CD4-positive, alpha-beta T cell (primary cell): ENCODE measurements around the gene RYK. TPM values are rescaled to one million over a fixed set of nuclear protein-coding genes. Genes with fewer than 3 reads are reported as not detected.

Experiments used
- ATAC-seq: fragments of 200-7000 bp; cut with Tn5 transposase; one replicate; pipeline ENCODE4 v1.10.0; 2022; ENCODE audit warnings: mild to moderate bottlenecking; ENCODE audit not compliant: poor library complexity
- CTCF ChIA-PET: fragments of 350-600 bp; sonication (Branson Sonifier 250); formaldehyde crosslinking; loops from one replicate; lab custom pipeline; 2021; ENCODE audit warnings: antibody characterized with exemption, inconsistent platforms; lab: Charles Lee
- POLR2A ChIA-PET: fragments of 350-600 bp; sonication (Branson Sonifier 250); formaldehyde crosslinking; loops from one replicate; lab custom pipeline; 2021; ENCODE audit warnings: antibody characterized with exemption, inconsistent platforms; lab: Charles Lee
- DNase-seq, 14 experiments: peaks; one replicate each; pipeline ENCODE4 v3.0.0-alpha.2; 2013 to 2020; ENCODE audit warnings: mixed read lengths in 2 of 14
- H3K27ac ChIP-seq, 2 donors: one replicate each; pipeline versions ENCODE4 v1.5.1 to v1.7.0; 2013; ENCODE audit warnings: low read length in 2 of 2, low read depth in 1 of 2, mild to moderate bottlenecking in 1 of 2
- H3K27me3 ChIP-seq, 2 experiments: 1 replicate in 1 of 2; 2 replicates in 1 of 2; pipeline versions ENCODE4 v1.6.1 to v1.7.0; 2013; ENCODE audit warnings: low read length in 2 of 2, control low read depth in 1 of 2, mild to moderate bottlenecking in 1 of 2, moderate library complexity in 1 of 2; ENCODE audit not compliant: insufficient read depth in 2 of 2, control insufficient read depth in 1 of 2
- H3K36me3 ChIP-seq: one replicate; pipeline ENCODE4 v1.6.1; 2013; ENCODE audit warnings: low read length, control low read depth; ENCODE audit not compliant: insufficient read depth
- H3K4me1 ChIP-seq: one replicate; pipeline ENCODE4 v1.6.1; 2013; ENCODE audit warnings: low read length, control low read depth; ENCODE audit not compliant: insufficient read depth
- H3K4me3 ChIP-seq: one replicate; pipeline ENCODE4 v1.5.1; 2013; ENCODE audit warnings: mild to moderate bottlenecking, low read length, moderate library complexity
- H3K9me3 ChIP-seq, 2 experiments: 1 replicate in 1 of 2; 2 replicates in 1 of 2; pipeline versions ENCODE4 v1.6.1 to v1.7.0; 2013; ENCODE audit warnings: low read length in 2 of 2, mild to moderate bottlenecking in 2 of 2, control low read depth in 1 of 2, moderate library complexity in 1 of 2; ENCODE audit not compliant: control insufficient read depth in 1 of 2, insufficient read depth in 1 of 2
- H3K27ac Mint-ChIP-seq: one replicate; pipeline ENCODE4 v1.8.0; 2020; ENCODE audit warnings: mixed read lengths
- H3K27me3 Mint-ChIP-seq: one replicate; pipeline ENCODE4 v1.8.0; 2021; ENCODE audit warnings: mixed read lengths
- H3K36me3 Mint-ChIP-seq: one replicate; pipeline ENCODE4 v1.8.0; 2021; ENCODE audit warnings: low read depth, mixed read lengths
- H3K4me1 Mint-ChIP-seq: one replicate; pipeline ENCODE4 v1.8.0; 2021; ENCODE audit warnings: low read depth, mixed read lengths
- H3K4me3 Mint-ChIP-seq: one replicate; pipeline ENCODE4 v1.8.0; 2020; ENCODE audit warnings: mild to moderate bottlenecking, mixed read lengths
- H3K9me3 Mint-ChIP-seq: one replicate; pipeline ENCODE4 v1.8.0; 2020; ENCODE audit warnings: mixed read lengths
- CTCF ChIP-seq: fragments of 200-600 bp; IDR thresholded peaks from one replicate; pipeline ENCODE4 v1.8.0; 2022; ENCODE audit warnings: antibody characterized with exemption, mild to moderate bottlenecking
- intact Hi-C, 2 experiments: fragments of 100-400 bp; cut with DNase I in 1 of 2; cut with micrococcal nuclease in 1 of 2; formaldehyde crosslinking; loops; one replicate each; pipeline versions ENCODE4 v1.15.1 to v1.9.0; 2023 to 2025; cut with DNase I, micrococcal nuclease
- total RNA-seq, 174 experiments: library from RNA in 2 of 174; stranded (reverse) in 2 of 174; gene quantifications; one replicate each; pipeline ENCODE4 v1.2.3 and lab custom pipeline; 2021 to 2026

Gene RYK
- total RNA-seq, 2 experiments from 2014 or later, result 57.6 to 59.2 TPM

- H3K27ac ChIP-seq, result no peak overlapping the region
- ChIA-PET CTCF (no interaction called here), POLR2A (no interaction called here)
- H3K4me1 Mint-ChIP-seq, result peaks cover 7% of the 10 kb centered on the region
- peaks cover 5% of the 10 kb centered on the region for H3K36me3 Mint-ChIP-seq
- peaks cover 7% of the 10 kb centered on the region for H3K9me3 Mint-ChIP-seq
- DNase-seq (no peak), ATAC-seq (no peak)
- TF ChIP-seq CTCF, result no peak
- H3K27me3 ChIP-seq, result no peaks in the 10 kb centered on the region
- intact Hi-C loops, result no loop called here
- H3K4me3 ChIP-seq, result no peak overlapping the region
- no peak overlapping the region for H3K4me3 Mint-ChIP-seq
- H3K27me3 Mint-ChIP-seq, result no peaks in the 10 kb centered on the region
- no peak overlapping the region for H3K27ac Mint-ChIP-seq
- H3K9me3 ChIP-seq, result peaks cover 0 to 11% of the 10 kb centered on the region in 2 experiments
- no peaks in the 10 kb centered on the region for H3K36me3 ChIP-seq
- no peaks in the 10 kb centered on the region for H3K4me1 ChIP-seq
Measured at GRCh38 chr3:134110963-134111362, 139.7 kb downstream of the RYK start.

Other genes starting within 250 kb of the RYK start
- not detected for gene SLCO2A1, start 220.9 kb downstream of the RYK start, total RNA-seq
- gene AMOTL2, start 123.6 kb upstream of the RYK start, total RNA-seq, result not detected
- gene ANAPC13, start 235.1 kb upstream of the RYK start, total RNA-seq, result 10 to 100 TPM; 12.9 to 16.8 TPM
- 10 to 100 TPM; 13.2 to 15.1 TPM for gene CEP63, start 235.2 kb upstream of the RYK start, total RNA-seq